K562 (cell line): ENCODE data around the gene SMIM30. TPM values are rescaled to one million over a fixed set of nuclear protein-coding genes. Genes with fewer than 3 reads are reported as not detected.

Source experiments
- CAMTA2 ChIP-seq: fragments of 250-450 bp; sonication (Bioruptor Pico); conservative IDR thresholded peaks from 2 replicates; pipeline ENCODE4 v1.5.1; 2022
- ELF1 ChIP-seq: fragments of 200-800 bp; sonication (Bioruptor generic); IDR thresholded peaks from 2 replicates; pipeline ENCODE4 v1.6.1; 2016; ENCODE audit warnings: missing genetic modification characterization, missing compliant biosample characterization
- ETS2 ChIP-seq: IDR thresholded peaks from 2 replicates; pipeline ENCODE4 v1.6.1; 2016; ENCODE audit warnings: borderline replicate concordance, missing genetic modification characterization, mild to moderate bottlenecking, moderate library complexity, missing compliant biosample characterization; ENCODE audit not compliant: poor library complexity, severe bottlenecking
- GATAD2A ChIP-seq: fragments of 450-650 bp; IDR thresholded peaks from 2 replicates; pipeline ENCODE4 v1.6.1; 2017
- ILF3 ChIP-seq: fragments of 450-650 bp; IDR thresholded peaks from 2 replicates; pipeline ENCODE4 v1.6.1; 2018; ENCODE audit warnings: antibody characterized with exemption, mild to moderate bottlenecking, moderate library complexity, borderline replicate concordance
- IRF9 ChIP-seq: fragments of 450-650 bp; IDR thresholded peaks from 2 replicates; pipeline ENCODE4 v1.6.1; 2016; ENCODE audit warnings: missing biosample characterization, missing genetic modification characterization
- MCM2 ChIP-seq: fragments of 450-650 bp; IDR thresholded peaks from 2 replicates; pipeline ENCODE4 v1.6.1; 2017; ENCODE audit warnings: low read depth, mild to moderate bottlenecking
- MTA3 ChIP-seq: fragments of 450-650 bp; formaldehyde crosslinking; IDR thresholded peaks from 2 replicates; pipeline ENCODE4 v1.6.1; 2017; ENCODE audit warnings: mild to moderate bottlenecking, borderline replicate concordance
- PHF20 ChIP-seq: fragments of 450-650 bp; IDR thresholded peaks from 2 replicates; pipeline ENCODE4 v1.6.1; 2018; ENCODE audit not compliant: partially characterized antibody
- PRDM10 ChIP-seq: fragments of 450-650 bp; IDR thresholded peaks from 2 replicates; pipeline ENCODE4 v1.6.1; 2018; ENCODE audit not compliant: partially characterized antibody
- SMARCA4 ChIP-seq: fragments of 450-650 bp; IDR thresholded peaks from 2 replicates; pipeline ENCODE4 v1.6.1; 2016
- SUPT5H ChIP-seq: fragments of 450-650 bp; IDR thresholded peaks from 2 replicates; pipeline ENCODE4 v1.6.1; 2016
- TEAD1 ChIP-seq, 2 experiments: fragments of 450-650 bp in 1 of 2; sonication (generic) in 1 of 2; formaldehyde crosslinking; IDR thresholded peaks; 2 replicates each; pipeline versions ENCODE4 v1.4.0 to v1.8.0; 2020 to 2022; ENCODE audit warnings: mild to moderate bottlenecking in 2 of 2, missing genetic modification reagents in 1 of 2
- U2AF1 ChIP-seq: fragments of 200-400 bp; formaldehyde crosslinking; optimal IDR thresholded peaks from 2 replicates; pipeline ENCODE3; 2017; ENCODE audit warnings: mild to moderate bottlenecking, low read depth, low read length, moderate library complexity
- U2AF2 ChIP-seq: fragments of 200-400 bp; formaldehyde crosslinking; optimal IDR thresholded peaks from 2 replicates; pipeline ENCODE3; 2017; ENCODE audit warnings: low read depth, mild to moderate bottlenecking, low read length
- ZBTB17 ChIP-seq: fragments of 450-650 bp; formaldehyde crosslinking; IDR thresholded peaks from 2 replicates; pipeline ENCODE4 v1.4.0; 2020; ENCODE audit warnings: mild to moderate bottlenecking
- ZBTB9 ChIP-seq: fragments of 450-650 bp; formaldehyde crosslinking; IDR thresholded peaks from 2 replicates; pipeline ENCODE4 v1.4.0; 2020; ENCODE audit warnings: mild to moderate bottlenecking, moderate library complexity
- ZNF23 ChIP-seq: fragments of 250-450 bp; sonication (Bioruptor Pico); IDR thresholded peaks from 2 replicates; pipeline ENCODE4 v1.4.0; 2020; ENCODE audit warnings: mild to moderate bottlenecking
- ZNF316 ChIP-seq: fragments of 450-650 bp; IDR thresholded peaks from 2 replicates; pipeline ENCODE4 v1.6.1; 2016
- ZNF511 ChIP-seq: sonication (generic); formaldehyde crosslinking; IDR thresholded peaks from 2 replicates; pipeline ENCODE4 v1.8.0; 2022; ENCODE audit warnings: mild to moderate bottlenecking, missing genetic modification reagents
- ZNF76 ChIP-seq: fragments of 250-450 bp; sonication (Bioruptor Pico); IDR thresholded peaks from 2 replicates; pipeline ENCODE4 v1.4.0; 2020; ENCODE audit warnings: mild to moderate bottlenecking, moderate library complexity, borderline replicate concordance
- ZNF830 ChIP-seq: fragments of 250-450 bp; sonication (Bioruptor Pico); IDR thresholded peaks from 2 replicates; pipeline ENCODE4 v1.5.0; 2021; ENCODE audit warnings: mild to moderate bottlenecking
- polyA plus RNA-seq, 8 experiments: library from polyadenylated mRNA; depleted of rRNA in 4 of 8; stranded (reverse) in 5 of 8; unstranded in 3 of 8; fragments of >200 nt; fragmentation: Nextera tagmentation in 2 of 8; fragmentation: Illumina TruSeq in 1 of 8; extraction: Ambion mirVana in 2 of 8; extraction: Trizol in 1 of 8; gene quantifications; 2 replicates each; pipeline versions ENCODE4 v1.2.1 to v1.2.3, GENCODE V29; 2011 to 2014; ENCODE audit warnings: inconsistent platforms in 1 of 8, missing spikeins in 1 of 8
- total RNA-seq, 7 experiments: library from RNA; depleted of rRNA in 6 of 7; stranded (reverse); fragments of >200 nt in 6 of 7; fragmentation: Illumina TruSeq in 2 of 7; extraction: Trizol in 2 of 7; gene quantifications; 2 replicates each; pipeline versions ENCODE4 v1.2.1 to v1.2.3, GENCODE V29; 2011 to 2021; ENCODE audit warnings: low replicate concordance in 1 of 7

Gene SMIM30
- total and polyA plus RNA-seq, 9 of the 15 experiments (the other 6 are each of a cell fraction or from before 2014, with no cell fraction given): 161 to 891 (median 316) TPM

- no peak for TF ChIP-seq ZBTB9
- no peak for TF ChIP-seq GATAD2A
- TF ChIP-seq ZBTB17 (CRISPR knock-in tag): peak; percentile 51; the same call in 1 of the 2 replicates
- no peak for TF ChIP-seq ZNF830 (CRISPR knock-in tag)
- TF ChIP-seq TEAD1 (CRISPR knock-in tag; IDR thresholded peaks at IDR 0.05): peak; percentile 35 to 58; a peak in 1 of 4 replicates
- no peak for TF ChIP-seq ZNF316
- TF ChIP-seq SMARCA4: 0 out of 2 replicates have a peak, but pooled peaks have one; percentile 38
- no peak for TF ChIP-seq ETS2 (tag)
- TF ChIP-seq MCM2: no peak
- TF ChIP-seq SUPT5H: peak; percentile 93
- peak; percentile 96 for TF ChIP-seq MTA3
- peak; percentile 58; the same call in 1 of the 2 replicates for TF ChIP-seq ZNF511 (CRISPR knock-in tag)
- no peak for TF ChIP-seq CAMTA2 (CRISPR knock-in tag)
- TF ChIP-seq U2AF2: no peak
- TF ChIP-seq ZNF23: no peak
- 0 out of 2 replicates have a peak, but pooled peaks have one; percentile 24 for TF ChIP-seq ZNF76
- TF ChIP-seq U2AF1: no peak
- peak; percentile 14 for TF ChIP-seq PRDM10
- TF ChIP-seq IRF9 (tag): no peak
- TF ChIP-seq ELF1 (tag): peak; percentile 87
- peak; percentile 45 for TF ChIP-seq PHF20
- 0 out of 2 replicates have a peak, but pooled peaks have one; percentile 66 for TF ChIP-seq ILF3
These were observed at the start of gene SMIM30 (continued) for GRCh38 chr7:113118074-113118959.
